HUES48 (cell line): ENCODE results near the gene JADE2.
"Not testable (repeated sequence)": the region's sequence is repeated elsewhere in the genome, so short reads cannot be mapped to it uniquely, and the experiment has no call there.

Source experiments
- H3K27ac ChIP-seq: one replicate; pipeline ENCODE4 v1.7.0; 2013; ENCODE audit warnings: low read depth, low read length, inconsistent platforms
- H3K27me3 ChIP-seq: 2 replicates; pipeline ENCODE4 v1.6.1; 2013; ENCODE audit warnings: mild to moderate bottlenecking, low read length; ENCODE audit not compliant: control insufficient read depth, insufficient read depth
- H3K36me3 ChIP-seq: 2 replicates; pipeline ENCODE4 v1.6.1; 2013; ENCODE audit warnings: low read length; ENCODE audit not compliant: control insufficient read depth, insufficient read depth
- H3K4me1 ChIP-seq: 2 replicates; pipeline ENCODE4 v1.6.1; 2013; ENCODE audit warnings: mild to moderate bottlenecking, low read length; ENCODE audit not compliant: control insufficient read depth, insufficient read depth
- H3K4me3 ChIP-seq: 2 replicates; pipeline ENCODE4 v1.5.1; 2013; ENCODE audit warnings: mild to moderate bottlenecking, low read depth, low read length
- H3K9ac ChIP-seq: 2 replicates; pipeline ENCODE4 v1.6.1; 2013; ENCODE audit warnings: mild to moderate bottlenecking, low read depth, low read length, moderate library complexity
- H3K9me3 ChIP-seq: 2 replicates; pipeline ENCODE4 v1.6.1; 2013; ENCODE audit warnings: low read length; ENCODE audit not compliant: control insufficient read depth, insufficient read depth

The JADE2 gene

GRCh38 chr5:134509308-134510040 lies 16.0 kb upstream of the JADE2 start:
- H3K36me3 ChIP-seq = no peaks in the 10 kb centered on the region
- no peak overlapping the region for H3K4me3 ChIP-seq
- H3K27me3 ChIP-seq = no peaks in the 10 kb centered on the region
- no peaks in the 10 kb centered on the region for H3K9me3 ChIP-seq
- H3K27ac ChIP-seq = no peak overlapping the region
- H3K9ac ChIP-seq = no peak overlapping the region
- H3K4me1 ChIP-seq = peaks cover 38% of the 10 kb centered on the region

- H3K27me3 ChIP-seq = no peaks in the 10 kb centered on the region
- H3K4me3 ChIP-seq = no peak overlapping the region
- no peaks in the 10 kb centered on the region for H3K36me3 ChIP-seq
- peaks cover 35% of the 10 kb centered on the region for H3K4me1 ChIP-seq
- H3K9ac ChIP-seq = peak overlapping the region; percentile 44
- H3K27ac ChIP-seq = peak overlapping the region; percentile 95
- no peaks in the 10 kb centered on the region for H3K9me3 ChIP-seq
Observed at GRCh38 chr5:134510970-134511795, 14.3 kb upstream of the JADE2 start.

- H3K4me1 ChIP-seq = peaks cover 26% of the 10 kb centered on the region
- peak overlapping the region; percentile 52 for H3K9ac ChIP-seq
- H3K36me3 ChIP-seq = no peaks in the 10 kb centered on the region
- no peaks in the 10 kb centered on the region for H3K9me3 ChIP-seq
- no peak overlapping the region for H3K4me3 ChIP-seq
- H3K27ac ChIP-seq = peak overlapping the region; percentile 95
- no peaks in the 10 kb centered on the region for H3K27me3 ChIP-seq
Observed at GRCh38 chr5:134511796-134512660, 13.4 kb upstream of the JADE2 start.

- Histone ChIP-seq H3K4me3 (no peak overlapping the region), H3K27ac (peak overlapping the region; percentile 95), H3K27me3 (no peaks in the 10 kb centered on the region), H3K9me3 (no peaks in the 10 kb centered on the region), H3K4me1 (peaks cover 24% of the 10 kb centered on the region), H3K9ac (peak overlapping the region; percentile 52), H3K36me3 (no peaks in the 10 kb centered on the region)
Observed at GRCh38 chr5:134512661-134512999, 12.8 kb upstream of the JADE2 start.

GRCh38 chr5:134515801-134516200 lies 9.7 kb upstream of the JADE2 start:
- H3K4me1 ChIP-seq = peaks cover 21% of the 10 kb centered on the region
- H3K27me3 ChIP-seq = no peaks in the 10 kb centered on the region
- no peak overlapping the region for H3K4me3 ChIP-seq
- H3K9me3 ChIP-seq = no peaks in the 10 kb centered on the region
- H3K27ac ChIP-seq = no peak overlapping the region
- H3K9ac ChIP-seq = no peak overlapping the region
- no peaks in the 10 kb centered on the region for H3K36me3 ChIP-seq

GRCh38 chr5:134516984-134517383 lies 8.5 kb upstream of the JADE2 start:
- not testable (repeated sequence) for H3K4me1 ChIP-seq

GRCh38 chr5:134517553-134517952 lies 7.9 kb upstream of the JADE2 start:
- Histone ChIP-seq H3K27ac (no peak overlapping the region), H3K4me3 (no peak overlapping the region), H3K36me3 (no peaks in the 10 kb centered on the region), H3K9ac (no peak overlapping the region), H3K27me3 (no peaks in the 10 kb centered on the region), H3K4me1 (peaks cover 5% of the 10 kb centered on the region), H3K9me3 (no peaks in the 10 kb centered on the region)

More at GRCh38 chr5:134516984-134517383, 8.5 kb upstream of the JADE2 start:
- not testable (repeated sequence) for H3K27ac ChIP-seq, H3K9me3 ChIP-seq, H3K9ac ChIP-seq, H3K4me3 ChIP-seq, H3K27me3 ChIP-seq, H3K36me3 ChIP-seq

- no peaks in the 10 kb centered on the region for H3K36me3 ChIP-seq
- H3K4me3 ChIP-seq = no peak overlapping the region
- H3K27me3 ChIP-seq = no peaks in the 10 kb centered on the region; the same call in 1 of the 2 replicates
- peaks cover 15% of the 10 kb centered on the region for H3K4me1 ChIP-seq
- H3K9me3 ChIP-seq = no peaks in the 10 kb centered on the region
- no peak overlapping the region for H3K27ac ChIP-seq
- H3K9ac ChIP-seq = no peak overlapping the region
Observed at GRCh38 chr5:134519989-134520388, 5.5 kb upstream of the JADE2 start.

- Histone ChIP-seq H3K4me3 (no peak overlapping the region), H3K36me3 (no peaks in the 10 kb centered on the region), H3K9ac (no peak overlapping the region), H3K4me1 (peaks cover 15% of the 10 kb centered on the region), H3K27me3 (no peaks in the 10 kb centered on the region; the same call in 1 of the 2 replicates), H3K27ac (no peak overlapping the region), H3K9me3 (no peaks in the 10 kb centered on the region)
Observed at GRCh38 chr5:134521841-134522240, 3.6 kb upstream of the JADE2 start.

- Histone ChIP-seq H3K9ac (peak overlapping the region; percentile 85), H3K4me3 (peak overlapping the region; percentile 89), H3K36me3 (no peaks in the 10 kb centered on the region), H3K4me1 (peaks cover 26% of the 10 kb centered on the region), H3K9me3 (no peaks in the 10 kb centered on the region), H3K27ac (peak overlapping the region; percentile 98), H3K27me3 (no peaks in the 10 kb centered on the region; the same call in 1 of the 2 replicates)
Observed at GRCh38 chr5:134523543-134524271, 1.8 kb upstream of the JADE2 start.
